ENCODE results near the gene ELP4.
"Not testable (repeated sequence)": the region's sequence is repeated elsewhere in the genome, so short reads cannot be mapped to it uniquely, and the experiment has no call there.

GRCh38 chr11:31574133-31574532 is 64.6 kb downstream of the ELP4 start:
- TF ChIP-seq, protein P1, sequence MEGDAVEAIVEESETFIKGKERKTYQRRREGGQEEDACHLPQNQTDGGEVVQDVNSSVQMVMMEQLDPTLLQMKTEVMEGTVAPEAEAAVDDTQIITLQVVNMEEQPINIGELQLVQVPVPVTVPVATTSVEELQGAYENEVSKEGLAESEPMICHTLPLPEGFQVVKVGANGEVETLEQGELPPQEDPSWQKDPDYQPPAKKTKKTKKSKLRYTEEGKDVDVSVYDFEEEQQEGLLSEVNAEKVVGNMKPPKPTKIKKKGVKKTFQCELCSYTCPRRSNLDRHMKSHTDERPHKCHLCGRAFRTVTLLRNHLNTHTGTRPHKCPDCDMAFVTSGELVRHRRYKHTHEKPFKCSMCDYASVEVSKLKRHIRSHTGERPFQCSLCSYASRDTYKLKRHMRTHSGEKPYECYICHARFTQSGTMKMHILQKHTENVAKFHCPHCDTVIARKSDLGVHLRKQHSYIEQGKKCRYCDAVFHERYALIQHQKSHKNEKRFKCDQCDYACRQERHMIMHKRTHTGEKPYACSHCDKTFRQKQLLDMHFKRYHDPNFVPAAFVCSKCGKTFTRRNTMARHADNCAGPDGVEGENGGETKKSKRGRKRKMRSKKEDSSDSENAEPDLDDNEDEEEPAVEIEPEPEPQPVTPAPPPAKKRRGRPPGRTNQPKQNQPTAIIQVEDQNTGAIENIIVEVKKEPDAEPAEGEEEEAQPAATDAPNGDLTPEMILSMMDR (IDR thresholded peaks at IDR 0.05; ENCODE audit: insufficient read depth, low read length, poor library complexity, severe bottlenecking), result not testable (repeated sequence)
- not testable (repeated sequence) for TF ChIP-seq EZH2phosphoT487 (conservative IDR thresholded peaks at IDR 0.05; ENCODE audit: low read length)

Measured in SU-DHL-6 (cell line).